ENCODE results near the gene RRP8. TPM values are rescaled to one million over a fixed set of nuclear protein-coding genes. Genes with fewer than 3 reads are reported as not detected.

RRP8 gene
- total RNA-seq, 1 experiment from 2014 or later: 17.8 TPM

- no peaks in the 10 kb centered on the region for H3K4me1 ChIP-seq (ENCODE audit: control insufficient read depth in 1 of 2, insufficient read depth in 2 of 2, low read length in 2 of 2)
- H3K9ac ChIP-seq (ENCODE audit: low read length): no peak overlapping the region
- peaks cover 0 to 3% of the 10 kb centered on the region in 2 experiments; a peak in 1 of 4 replicates for H3K36me3 ChIP-seq (ENCODE audit: control insufficient read depth in 1 of 2, insufficient read depth in 2 of 2, low read length in 2 of 2)
- ChIA-PET RAD21 (ENCODE audit: low non-redundant PET in 1 of 2, low total read pairs in 2 of 2, uncharacterized antibody in 2 of 2, unreplicated experiment in 2 of 2) (no interaction called here), CTCF (no interaction called here), POLR2A (no interaction called here)
- 0 out of 2 replicates have a peak, but pooled peaks cover 5% of the 10 kb centered on the region for H3K79me2 ChIP-seq (ENCODE audit: insufficient read depth, low read length)
- H3K4me2 ChIP-seq (ENCODE audit: low read length): no peak overlapping the region
- no TSS peak for BruUV-seq (replicated peaks)
- TF ChIP-seq POLR2AphosphoS5 (IDR thresholded peaks at IDR 0.05; ENCODE audit: low read depth, low read length) (no peak), MAX (IDR thresholded peaks at IDR 0.05) (no peak), ELF1 (IDR thresholded peaks at IDR 0.05; ENCODE audit: borderline replicate concordance, low read depth) (no peak), FOSL1 (IDR thresholded peaks at IDR 0.05; ENCODE audit: low read depth) (no peak), ZBTB33 (IDR thresholded peaks at IDR 0.05; ENCODE audit: extremely low read depth, insufficient replicate concordance, low read length) (no peak)
- H3K9me3 ChIP-seq (ENCODE audit: control insufficient read depth in 1 of 2, insufficient read depth in 1 of 2, low read depth in 1 of 2, low read length in 2 of 2): peaks cover 4 to 13% of the 10 kb centered on the region in 2 experiments; a peak in 1 of 4 replicates
- DNase-seq (ENCODE audit: low read depth, low spot score) (no peak), ATAC-seq (no peak)
- H2AFZ ChIP-seq (ENCODE audit: low read depth, low read length, poor library complexity, severe bottlenecking): no peak overlapping the region
- no peaks in the 10 kb centered on the region for H4K20me1 ChIP-seq (ENCODE audit: insufficient read depth)
- H3K27ac ChIP-seq (ENCODE audit: low read depth, low read length): no peak overlapping the region
- no peak overlapping the region for H3K4me3 ChIP-seq (replicated peaks in 1 of 2; ENCODE audit: low read depth in 1 of 2, low read length in 2 of 2)
- H3K9me2 ChIP-seq (ENCODE audit: insufficient read depth): no peaks in the 10 kb centered on the region
- no peaks in the 10 kb centered on the region for H3K27me3 ChIP-seq (ENCODE audit: insufficient read depth, low read length)
- intact Hi-C loops (cut with micrococcal nuclease): no loop called here
Measured at GRCh38 chr11:6586434-6587359, 16.7 kb downstream of the RRP8 start.

Data from HCT116 (cell line).